ENCODE results near the gene IGLL1.
"Not testable (repeated sequence)": the region's sequence is repeated elsewhere in the genome, so short reads cannot be mapped to it uniquely, and the experiment has no call there.

IGLL1 gene

DNA sequence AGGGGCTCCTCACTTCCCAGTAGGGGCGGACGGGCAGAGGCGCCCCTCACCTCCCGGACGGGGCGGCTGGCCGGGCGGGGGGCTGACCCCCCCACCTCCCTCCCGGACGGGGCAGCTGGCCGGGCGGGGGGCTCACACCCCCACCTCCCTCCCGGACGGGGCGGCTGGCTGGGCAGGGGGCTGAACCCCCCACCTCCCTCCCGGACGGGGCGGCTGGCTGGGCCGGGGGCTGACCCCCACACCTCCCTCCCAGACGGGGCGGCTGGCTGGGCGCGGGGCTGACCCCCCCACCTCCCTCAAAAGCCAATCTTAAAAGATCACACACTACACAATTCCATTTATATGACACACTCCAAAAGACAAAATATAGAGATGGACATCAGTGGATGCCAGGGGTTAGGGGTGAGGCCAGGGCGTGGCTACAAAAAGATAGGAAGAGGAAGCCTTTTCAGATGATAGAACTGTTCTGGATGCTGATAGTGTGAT is 19.0 kb downstream of the IGLL1 start:
- DNase-seq = not testable (repeated sequence)

DNA sequence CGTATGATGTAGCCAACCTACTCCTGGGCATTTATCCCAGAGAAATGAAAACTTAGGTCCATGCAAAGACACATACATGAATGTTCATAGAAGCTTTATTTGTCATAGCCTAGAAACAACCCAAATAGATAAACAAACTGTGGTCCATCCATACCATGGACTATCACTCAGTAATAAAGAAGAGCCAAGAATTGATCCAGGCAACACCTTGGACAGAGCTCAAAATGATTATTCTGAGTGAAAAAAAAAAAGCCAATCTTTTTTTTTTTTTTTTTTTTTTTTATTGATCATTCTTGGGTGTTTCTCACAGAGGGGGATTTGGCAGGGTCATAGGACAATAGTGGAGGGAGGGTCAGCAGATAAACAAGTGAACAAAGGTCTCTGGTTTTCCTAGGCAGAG is 19.9 kb downstream of the IGLL1 start:
- not testable (repeated sequence) for DNase-seq

DNA sequence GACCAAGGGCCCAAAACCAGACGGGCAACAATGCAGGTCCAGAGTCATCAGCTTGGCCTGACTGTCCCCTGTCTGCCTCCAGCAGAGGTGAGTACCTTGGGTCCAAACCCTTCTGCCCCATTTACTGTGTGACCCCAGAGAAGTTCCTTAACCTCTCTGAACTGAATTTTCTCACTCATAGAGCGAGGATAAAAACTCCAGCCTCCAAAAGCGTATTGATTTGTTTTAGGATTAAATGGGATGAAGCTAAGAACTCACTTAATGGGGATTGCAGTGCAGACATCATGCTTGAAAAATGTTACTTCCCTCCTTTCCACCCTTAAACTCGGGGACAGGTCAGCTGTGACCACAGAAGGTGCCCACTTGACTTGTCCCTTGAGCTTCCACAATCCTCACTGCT is 22.6 kb downstream of the IGLL1 start:
- no peak for DNase-seq

DNA sequence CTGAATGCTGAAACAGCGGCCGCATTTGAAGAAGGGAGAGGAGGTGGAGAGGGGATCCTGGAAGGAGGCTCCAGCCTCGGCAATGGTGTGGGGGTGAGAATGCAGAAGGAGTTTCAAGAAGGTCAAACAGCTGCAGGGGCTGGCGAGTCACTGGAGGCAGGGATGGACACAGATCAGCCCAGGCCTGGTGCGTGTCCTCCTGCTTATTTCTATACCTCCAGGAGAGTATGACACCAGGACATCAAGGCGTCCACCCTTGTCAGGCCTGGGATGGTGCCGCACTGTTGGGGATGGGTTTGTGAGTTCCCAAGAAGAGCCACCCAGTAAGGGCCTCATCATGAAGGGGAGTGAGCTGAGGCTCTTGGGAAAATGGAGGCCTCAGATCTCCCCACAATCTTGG is 23.1 kb downstream of the IGLL1 start:
- no peak for DNase-seq

DNA sequence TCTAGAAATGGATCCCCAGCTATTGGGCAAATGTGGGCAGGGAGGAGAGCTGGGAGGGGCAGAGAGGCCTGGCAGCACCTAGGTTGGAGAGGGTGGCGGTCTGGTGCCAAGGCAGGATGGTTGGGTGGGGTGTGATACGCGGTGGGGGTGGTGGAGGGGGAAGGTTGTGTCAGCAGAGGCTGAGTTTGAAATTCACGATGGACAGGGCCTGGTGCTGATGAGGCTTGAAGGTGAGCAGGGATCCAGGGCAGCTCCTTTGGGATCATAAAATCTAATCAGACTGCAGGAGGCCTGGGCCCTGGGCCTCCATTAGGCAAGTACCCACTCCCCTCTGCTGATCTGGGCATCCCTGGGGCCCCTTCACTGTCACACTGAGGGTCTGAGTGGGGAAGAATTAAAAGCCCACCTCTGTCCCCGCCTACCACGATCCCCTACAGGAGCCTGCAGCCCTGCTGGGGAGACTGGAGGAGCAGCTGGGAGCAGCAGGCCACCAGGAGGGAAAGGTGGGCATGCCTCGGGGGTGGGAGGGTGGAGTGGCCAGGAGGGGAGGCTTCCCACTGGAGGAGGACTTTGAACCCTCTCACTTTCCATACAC is 24.0 kb downstream of the IGLL1 start:
- no peak for DNase-seq

DNA sequence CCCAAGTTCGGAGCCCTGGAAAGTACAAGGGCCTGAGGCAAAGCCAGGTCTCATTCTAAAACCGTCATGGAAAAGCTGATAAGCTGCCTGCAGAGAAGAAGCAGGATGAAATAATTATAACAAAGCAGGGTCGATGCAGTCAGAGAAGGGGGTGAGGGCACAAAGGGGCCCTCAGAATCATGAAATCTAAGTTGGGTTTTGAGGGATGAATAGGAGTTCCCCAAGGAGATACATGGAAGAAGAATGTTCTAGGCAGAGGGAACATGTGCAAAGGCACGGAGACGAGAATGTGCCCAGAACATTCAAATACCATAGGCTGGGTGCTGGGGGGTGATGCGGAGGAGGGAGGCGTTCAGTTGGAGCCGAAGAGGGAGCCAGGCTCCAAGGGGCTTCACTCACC is 25.0 kb downstream of the IGLL1 start:
- DNase-seq = no peak

DNA sequence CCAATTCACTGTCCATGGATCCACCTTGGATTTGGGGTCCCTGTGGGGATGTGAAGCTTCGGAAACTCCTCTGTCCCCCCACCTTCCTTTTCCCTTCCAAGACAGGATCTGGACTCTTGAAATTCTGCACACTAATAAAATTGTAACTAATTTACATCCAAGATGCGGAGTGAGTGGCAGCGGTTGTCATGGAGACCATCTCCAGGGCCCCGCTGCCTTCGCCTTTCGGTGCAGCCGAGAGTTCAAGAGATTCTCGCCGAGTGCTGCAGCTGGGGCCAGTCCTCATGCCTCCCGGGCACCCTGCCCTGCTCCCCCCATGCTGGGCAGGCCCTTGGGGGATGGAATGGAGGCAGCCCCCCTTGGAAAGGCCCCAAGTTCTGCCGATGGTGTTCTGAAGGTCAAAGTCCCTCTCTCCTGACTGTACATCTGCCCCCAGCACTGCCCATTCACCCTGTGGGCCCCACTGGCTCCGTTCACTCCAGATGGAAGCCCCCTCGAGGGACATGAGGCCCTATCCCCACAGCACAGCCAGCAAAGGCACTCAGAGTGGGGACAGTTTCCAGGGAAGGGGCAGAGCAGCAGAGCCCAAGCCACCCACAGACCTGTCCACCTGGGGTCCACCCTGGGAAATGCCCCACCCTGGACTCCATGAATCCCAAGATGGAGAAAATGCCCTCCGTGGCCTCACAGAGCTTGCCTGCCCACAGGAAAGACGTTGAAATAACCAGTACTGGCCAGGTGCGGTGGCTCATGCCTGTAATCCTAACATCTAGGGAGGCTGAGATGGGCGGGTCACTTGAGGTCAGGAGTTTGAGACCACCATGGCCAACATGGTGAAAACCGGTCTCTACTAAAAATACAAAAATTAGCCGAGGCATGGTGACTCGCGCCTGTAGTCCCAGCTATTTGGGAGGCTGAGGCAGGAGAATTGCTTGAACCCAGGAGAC is 25.9 kb downstream of the IGLL1 start:
- DNase-seq = no peak

DNA sequence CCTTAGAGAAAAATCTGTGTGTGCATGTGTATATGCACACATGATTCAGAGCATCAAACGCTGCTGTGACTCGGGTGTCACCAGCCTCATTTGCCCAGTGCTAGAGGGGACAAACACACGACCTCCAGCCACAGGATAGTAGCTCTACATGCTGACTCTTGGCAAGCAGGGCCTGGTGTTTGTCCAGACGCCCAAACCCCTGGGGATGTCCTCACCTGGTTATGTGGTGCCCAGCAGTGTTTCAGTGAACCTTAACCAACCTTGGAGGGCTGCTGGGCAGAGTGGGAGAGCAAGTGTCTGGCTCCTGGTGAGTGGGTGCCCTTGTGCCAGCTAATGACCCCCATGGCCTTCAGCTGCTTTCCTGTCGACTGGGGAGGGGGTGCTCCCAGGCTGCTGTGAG is 26.7 kb downstream of the IGLL1 start:
- no peak for DNase-seq

DNA sequence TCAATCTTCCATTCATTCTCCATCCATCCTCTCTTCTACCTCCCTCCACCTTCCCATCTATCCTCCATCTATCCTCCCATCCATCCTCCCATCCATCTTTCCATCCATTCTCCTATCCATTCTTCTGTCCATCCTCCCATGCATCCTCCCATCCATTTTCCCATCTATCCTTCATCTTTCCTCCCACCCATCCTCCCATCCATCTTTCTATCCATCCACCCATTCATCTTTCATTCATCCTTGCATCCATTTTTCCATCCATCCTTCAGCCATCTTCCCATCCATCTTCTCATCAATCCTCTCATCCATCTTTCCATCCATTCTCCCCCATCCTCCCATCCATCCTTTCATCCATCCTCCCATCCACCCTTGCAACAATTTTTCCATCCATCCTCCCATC is 27.5 kb downstream of the IGLL1 start:
- no peak for DNase-seq

DNA sequence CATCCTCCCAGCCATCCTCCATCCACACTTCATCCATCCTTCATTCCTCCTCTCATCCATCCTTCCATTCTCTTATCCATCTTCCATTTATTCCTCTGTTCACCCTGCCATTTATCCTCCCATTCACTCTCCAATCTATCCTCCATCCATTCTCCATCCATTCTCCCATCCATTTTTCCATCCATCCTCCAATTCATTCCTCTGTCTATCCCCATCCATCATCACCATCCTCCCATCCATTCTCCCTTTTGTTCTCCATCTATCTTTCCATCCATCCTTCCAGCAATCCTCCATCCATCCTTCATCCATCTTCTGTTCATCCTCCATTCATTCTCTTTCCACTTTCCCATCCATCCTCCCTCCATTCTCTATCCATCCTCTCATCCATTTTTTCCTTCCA is 28.7 kb downstream of the IGLL1 start:
- DNase-seq = no peak

DNA sequence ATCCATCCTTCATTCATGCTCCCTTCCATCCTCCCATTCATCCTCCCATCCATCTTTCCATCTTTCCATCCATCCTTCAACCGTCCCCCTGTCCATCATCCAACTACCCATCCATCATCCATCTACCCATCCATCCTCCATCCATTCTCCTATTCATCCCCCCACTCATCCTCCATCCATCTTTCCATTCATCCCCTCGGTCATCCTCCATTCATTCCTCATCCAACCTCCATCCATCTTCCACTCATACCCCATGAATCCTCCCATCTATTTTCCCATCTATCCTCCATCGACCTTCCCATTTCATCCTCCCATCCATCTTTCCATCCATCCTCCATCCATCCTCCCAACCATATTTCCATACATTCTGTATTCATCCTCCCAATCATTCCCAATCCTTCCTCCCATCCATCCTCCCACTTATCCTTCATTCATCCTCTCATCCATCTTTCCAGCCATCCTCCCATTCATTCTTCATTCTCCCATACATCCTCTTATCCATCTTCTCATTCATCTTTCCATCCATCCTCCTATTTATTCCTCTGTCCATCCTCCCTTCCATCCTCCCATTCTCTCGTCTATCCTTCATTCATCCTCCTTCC is 29.9 kb downstream of the IGLL1 start:
- DNase-seq = no peak

DNA sequence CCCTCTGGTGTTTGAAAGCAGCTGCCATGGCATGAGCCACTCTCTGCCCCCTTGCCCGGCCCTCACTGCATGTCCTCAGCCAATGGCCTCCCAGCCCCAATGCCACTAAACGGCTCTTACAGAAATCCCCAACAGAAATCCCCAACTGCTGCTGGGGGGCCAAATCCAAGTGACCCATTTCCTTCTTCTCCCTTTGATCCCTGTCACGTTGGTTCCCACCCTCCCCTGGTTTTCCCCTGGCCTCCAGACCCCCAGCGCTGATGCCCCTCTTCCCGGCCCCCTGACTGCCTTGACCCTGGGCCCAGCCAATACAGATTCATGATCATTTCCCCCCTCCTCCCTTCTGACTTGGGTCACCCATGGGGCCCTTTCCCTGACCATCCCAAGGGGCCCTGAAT is 30.9 kb downstream of the IGLL1 start:
- no peak for DNase-seq

DNA sequence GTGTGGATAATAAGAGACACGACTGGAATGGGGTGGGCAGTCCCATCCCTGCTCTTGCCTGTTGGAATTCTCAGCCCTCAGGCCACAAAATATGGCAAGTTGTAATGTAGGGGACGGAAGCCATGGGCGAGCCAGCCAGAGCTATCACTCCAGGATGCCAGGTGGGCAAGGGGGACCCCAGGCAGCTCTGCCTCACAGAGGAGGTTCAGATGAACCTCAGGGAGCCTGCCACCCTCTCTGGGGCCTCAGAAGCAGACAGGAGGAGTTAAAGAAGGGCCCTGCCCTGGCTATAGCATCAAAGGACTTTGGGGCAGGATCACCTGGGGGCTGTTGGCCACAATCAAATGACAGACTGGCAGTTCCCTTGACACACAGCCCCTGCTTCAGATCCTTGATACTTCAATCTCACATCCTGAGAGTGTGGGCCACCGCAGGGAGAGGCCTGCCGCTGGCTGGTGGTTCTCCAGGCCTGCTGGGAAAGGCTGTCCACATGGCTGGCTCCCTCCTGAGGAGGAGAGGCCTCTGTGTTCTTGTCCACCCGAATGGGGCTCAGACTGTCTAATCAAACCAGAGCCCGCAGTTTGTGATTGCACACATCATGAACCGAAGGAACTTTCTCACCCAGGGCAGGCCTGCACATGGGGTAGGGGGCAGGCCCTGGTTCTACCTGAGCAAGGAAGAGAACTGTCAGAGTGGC is 31.4 kb downstream of the IGLL1 start:
- no peak for DNase-seq

DNA sequence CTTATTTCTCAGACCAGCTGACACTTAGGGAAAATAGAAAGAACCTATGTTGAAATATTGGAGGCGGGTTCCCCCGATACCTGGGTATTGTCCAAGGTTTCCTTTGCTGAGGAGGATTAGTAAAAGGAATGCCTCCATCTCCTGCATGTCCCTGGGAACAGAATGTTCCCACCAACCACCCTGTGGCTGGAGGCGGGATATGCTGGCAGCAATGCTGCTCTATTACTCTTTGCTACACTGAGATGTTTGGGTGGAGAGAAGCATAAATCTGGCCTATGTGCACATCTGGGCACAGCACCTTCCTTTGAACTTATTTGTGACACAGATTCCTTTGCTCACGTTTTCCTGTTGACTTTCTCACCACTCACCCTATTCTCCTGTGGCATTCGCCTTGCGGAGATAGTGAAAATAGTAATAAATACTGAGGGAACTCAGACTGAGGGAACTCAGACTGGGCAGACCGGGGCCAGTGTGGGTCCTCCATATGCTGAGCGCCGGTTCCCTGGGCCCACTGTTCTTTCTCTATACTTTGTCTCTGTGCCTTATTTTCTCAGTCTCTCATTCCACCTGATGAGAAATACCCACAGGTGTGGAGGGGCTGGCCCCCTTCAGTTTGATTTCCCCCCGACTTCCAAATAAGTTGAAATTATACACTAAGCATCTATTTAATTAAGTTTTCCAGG is 32.1 kb downstream of the IGLL1 start:
- DNase-seq = no peak

DNA sequence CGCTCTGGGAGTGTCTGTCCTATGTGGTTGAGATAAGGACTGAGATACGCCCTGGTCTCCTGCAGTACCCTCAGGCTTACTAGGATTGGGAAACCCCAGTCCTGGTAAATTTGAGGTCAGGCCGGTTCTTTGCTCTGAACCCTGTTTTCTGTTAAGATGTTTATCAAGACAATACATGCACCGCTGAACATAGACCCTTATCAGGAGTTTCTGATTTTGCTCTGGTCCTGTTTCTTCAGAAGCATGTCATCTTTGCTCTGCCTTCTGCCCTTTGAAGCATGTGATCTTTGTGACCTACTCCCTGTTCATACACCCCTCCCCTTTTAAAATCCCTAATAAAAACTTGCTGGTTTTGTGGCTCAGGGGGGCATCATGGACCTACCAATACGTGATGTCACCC is 32.7 kb downstream of the IGLL1 start:
- DNase-seq = not testable (repeated sequence)

DNA sequence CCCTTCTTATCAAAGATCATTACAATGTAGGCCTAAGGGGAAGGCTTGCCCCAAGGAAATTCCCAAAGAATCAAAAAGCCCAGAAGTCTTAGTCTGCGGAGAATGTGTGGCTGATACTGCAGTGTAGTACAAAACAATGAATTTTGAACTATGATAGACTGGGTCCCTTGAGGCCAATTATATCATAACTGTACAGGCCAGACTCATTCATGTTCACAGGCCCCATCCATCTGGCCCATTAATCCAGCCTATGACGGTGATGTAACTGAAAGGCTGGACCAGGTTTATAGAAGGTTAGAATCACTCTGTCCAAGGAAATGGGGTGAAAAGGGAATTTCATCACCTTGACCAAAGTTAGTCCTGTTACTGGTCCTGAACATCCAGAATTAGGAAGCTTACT is 35.2 kb downstream of the IGLL1 start:
- DNase-seq = no peak

DNA sequence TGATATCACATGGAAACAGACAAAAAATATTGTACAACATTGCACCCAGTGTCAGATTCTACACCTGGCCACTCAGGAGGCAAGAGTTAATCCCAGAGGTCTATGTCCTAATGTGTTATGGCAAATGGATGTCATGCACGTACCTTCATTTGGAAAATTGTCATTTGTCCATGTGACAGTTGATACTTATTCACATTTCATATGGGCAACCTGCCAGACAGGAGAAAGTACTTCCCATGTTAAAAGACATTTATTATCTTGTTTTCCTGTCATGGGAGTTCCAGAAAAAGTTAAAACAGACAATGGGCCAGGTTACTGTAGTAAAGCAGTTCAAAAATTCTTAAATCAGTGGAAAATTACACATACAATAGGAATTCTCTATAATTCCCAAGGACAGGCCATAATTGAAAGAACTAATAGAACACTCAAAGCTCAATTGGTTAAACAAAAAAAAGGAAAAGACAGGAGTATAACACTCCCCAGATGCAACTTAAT is 36.5 kb downstream of the IGLL1 start:
- DNase-seq = not testable (repeated sequence)

DNA sequence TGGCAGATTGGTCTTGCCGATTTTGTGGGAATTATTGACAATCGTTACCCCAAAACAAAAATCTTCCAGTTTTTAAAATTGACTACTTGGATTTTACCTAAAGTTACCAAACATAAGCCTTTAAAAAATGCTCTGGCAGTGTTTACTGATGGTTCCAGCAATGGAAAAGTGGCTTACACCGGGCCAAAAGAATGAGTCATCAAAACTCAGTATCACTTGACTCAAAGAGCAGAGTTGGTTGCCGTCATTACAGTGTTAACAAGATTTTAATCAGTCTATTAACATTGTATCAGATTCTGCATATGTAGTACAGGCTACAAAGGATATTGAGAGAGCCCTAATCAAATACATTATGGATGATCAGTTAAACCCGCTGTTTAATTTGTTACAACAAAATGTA is 37.2 kb downstream of the IGLL1 start:
- peak; percentile 36 for DNase-seq

DNA sequence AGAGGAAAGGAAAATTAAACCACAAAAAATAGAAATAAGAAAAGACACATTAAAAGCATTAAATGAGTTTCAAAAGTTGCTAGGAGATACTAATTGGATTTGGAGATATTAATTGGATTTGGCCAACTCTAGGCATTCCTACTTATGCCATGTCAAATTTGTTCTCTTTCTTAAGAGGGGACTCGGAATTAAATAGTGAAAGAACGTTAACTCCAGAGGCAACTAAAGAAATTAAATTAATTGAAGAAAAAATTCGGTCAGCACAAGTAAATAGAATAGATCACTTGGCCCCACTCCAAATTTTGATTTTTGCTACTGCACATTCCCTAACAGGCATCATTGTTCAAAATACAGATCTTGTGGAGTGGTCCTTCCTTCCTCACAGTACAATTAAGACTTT is 37.7 kb downstream of the IGLL1 start:
- DNase-seq = not testable (repeated sequence)

DNA sequence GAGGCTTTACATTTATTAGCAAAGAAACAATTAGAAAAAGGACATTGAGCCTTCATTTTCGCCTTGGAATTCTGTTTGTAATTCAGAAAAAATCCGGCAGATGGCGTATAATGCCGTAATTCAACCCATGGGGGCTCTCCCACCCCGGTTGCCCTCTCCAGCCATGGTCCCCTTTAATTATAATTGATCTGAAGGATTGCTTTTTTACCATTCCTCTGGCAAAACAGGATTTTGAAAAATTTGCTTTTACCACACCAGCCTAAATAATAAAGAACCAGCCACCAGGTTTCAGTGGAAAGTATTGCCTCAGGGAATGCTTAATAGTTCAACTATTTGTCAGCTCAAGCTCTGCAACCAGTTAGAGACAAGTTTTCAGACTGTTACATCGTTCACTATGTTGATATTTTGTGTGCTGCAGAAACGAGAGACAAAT is 38.2 kb downstream of the IGLL1 start:
- DNase-seq = peak; percentile 7

DNA sequence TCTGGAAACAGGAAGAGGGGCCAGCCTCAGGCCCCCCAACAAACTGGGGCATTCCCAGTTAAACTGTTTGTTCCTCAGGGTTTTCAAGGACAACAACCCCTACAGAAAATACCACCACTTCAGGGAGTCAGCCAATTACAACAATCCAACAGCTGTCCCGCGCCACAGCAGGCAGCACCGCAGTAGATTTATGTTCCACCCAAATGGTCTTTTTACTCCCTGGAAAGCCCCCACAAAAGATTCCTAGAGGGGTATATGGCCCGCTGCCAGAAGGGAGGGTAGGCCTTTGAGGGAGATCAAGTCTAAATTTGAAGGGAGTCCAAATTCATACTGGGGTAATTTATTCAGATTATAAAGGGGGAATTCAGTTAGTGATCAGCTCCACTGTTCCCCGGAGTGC is 39.3 kb downstream of the IGLL1 start:
- not testable (repeated sequence) for DNase-seq

DNA sequence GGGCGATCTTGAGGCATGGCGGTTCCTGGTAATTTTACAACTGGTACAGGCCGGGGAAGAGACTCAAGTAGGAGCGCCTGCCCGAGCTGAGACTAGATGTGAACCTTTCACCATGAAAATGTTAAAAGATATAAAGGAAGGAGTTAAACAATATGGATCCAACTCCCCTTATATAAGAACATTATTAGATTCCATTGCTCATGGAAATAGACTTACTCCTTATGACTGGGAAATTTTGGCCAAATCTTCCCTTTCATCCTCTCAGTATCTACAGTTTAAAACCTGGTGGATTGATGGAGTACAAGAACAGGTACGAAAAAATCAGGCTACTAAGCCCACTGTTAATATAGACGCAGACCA is 40.3 kb downstream of the IGLL1 start:
- DNase-seq = not testable (repeated sequence)
